OCI-LY7 (cell line): ENCODE results near the gene VWA5B1.

Source experiments
- EZH2phosphoT487 ChIP-seq: fragments of 200-600 bp; sonication (generic); IDR thresholded peaks from 2 replicates; pipeline ENCODE4 v1.6.1; 2018; ENCODE audit warnings: low read depth, borderline replicate concordance, mild to moderate bottlenecking, mixed run types, antibody characterized with exemption, low read length, moderate library complexity, mixed read lengths
- TF ChIP-seq, protein P1 (sequence below): fragments of 200-600 bp; sonication (generic); conservative IDR thresholded peaks from 2 replicates; pipeline ENCODE4 v1.5.1; 2014; ENCODE audit warnings: mild to moderate bottlenecking, antibody characterized with exemption, low read length, moderate library complexity, mixed read lengths

DNA sequence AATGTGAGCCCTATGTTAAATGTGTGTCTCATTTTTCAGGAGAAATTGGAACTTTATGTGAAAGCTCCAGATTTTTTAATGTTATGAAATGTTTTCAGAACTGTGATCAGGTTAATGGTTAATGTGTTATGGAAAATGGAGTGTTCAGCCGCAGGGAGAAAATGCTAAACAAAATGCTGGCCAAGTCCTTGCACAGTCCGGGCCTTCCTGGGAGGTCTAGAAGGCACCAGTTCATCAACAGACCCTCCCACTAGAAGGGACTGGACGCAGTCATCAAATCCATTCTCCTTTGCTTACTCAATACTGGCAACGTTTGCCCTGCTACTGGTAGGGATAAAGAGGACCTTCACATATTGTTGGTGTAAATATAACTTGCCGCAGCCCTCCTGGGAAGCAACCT is 43.4 kb downstream of the VWA5B1 start:
- TF ChIP-seq, protein P1, sequence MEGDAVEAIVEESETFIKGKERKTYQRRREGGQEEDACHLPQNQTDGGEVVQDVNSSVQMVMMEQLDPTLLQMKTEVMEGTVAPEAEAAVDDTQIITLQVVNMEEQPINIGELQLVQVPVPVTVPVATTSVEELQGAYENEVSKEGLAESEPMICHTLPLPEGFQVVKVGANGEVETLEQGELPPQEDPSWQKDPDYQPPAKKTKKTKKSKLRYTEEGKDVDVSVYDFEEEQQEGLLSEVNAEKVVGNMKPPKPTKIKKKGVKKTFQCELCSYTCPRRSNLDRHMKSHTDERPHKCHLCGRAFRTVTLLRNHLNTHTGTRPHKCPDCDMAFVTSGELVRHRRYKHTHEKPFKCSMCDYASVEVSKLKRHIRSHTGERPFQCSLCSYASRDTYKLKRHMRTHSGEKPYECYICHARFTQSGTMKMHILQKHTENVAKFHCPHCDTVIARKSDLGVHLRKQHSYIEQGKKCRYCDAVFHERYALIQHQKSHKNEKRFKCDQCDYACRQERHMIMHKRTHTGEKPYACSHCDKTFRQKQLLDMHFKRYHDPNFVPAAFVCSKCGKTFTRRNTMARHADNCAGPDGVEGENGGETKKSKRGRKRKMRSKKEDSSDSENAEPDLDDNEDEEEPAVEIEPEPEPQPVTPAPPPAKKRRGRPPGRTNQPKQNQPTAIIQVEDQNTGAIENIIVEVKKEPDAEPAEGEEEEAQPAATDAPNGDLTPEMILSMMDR: no peak
- TF ChIP-seq EZH2phosphoT487: no peak
